HepG2 (cell line): ENCODE data around the gene GMPPB. TPM values are rescaled to one million over a fixed set of nuclear protein-coding genes. Genes with fewer than 3 reads are reported as not detected.

Source experiments
- ATAC-seq: fragments of 200-7000 bp; cut with Tn5 transposase; 3 replicates; pipeline ENCODE4 v1.9.1; 2020; ENCODE audit warnings: mild to moderate bottlenecking, moderate library complexity
- BruUV-seq: library from RNA; stranded (reverse); fragments of 400-500 nt; replicated peaks from 2 replicates; lab custom pipeline; 2021; lab: Mats Ljungman, UMichigan
- CTCF ChIA-PET: fragments of 300-600 bp; formaldehyde crosslinking; extraction: SDS; loops from one replicate; lab custom pipeline; 2021; ENCODE audit warnings: low total read pairs, inconsistent platforms, low intra/inter-chr PET ratio; lab: Yijun Ruan, JAX
- POLR2A ChIA-PET: fragments of 350-600 bp; sonication (Branson Sonifier 250); formaldehyde crosslinking; loops from one replicate; lab custom pipeline; 2020; ENCODE audit warnings: antibody characterized with exemption, inconsistent platforms; lab: Yijun Ruan, JAX
- DNase-seq: peaks from one replicate; pipeline ENCODE4 v3.0.0-alpha.2; 2015; ENCODE audit warnings: low spot score
- FAIRE-seq: peaks from 3 replicates; lab custom pipeline; 2011; peaks lifted over from hg19 to GRCh38; lab: Jason Lieb, UNC
- H2AFZ ChIP-seq: one replicate; pipeline ENCODE4 v1.6.1; 2011; ENCODE audit warnings: low read length, inconsistent platforms
- H3K27ac ChIP-seq: fragments of 300-600 bp; 3 replicates; pipeline ENCODE4 v1.8.0; 2011; ENCODE audit warnings: mixed run types, mild to moderate bottlenecking, mixed read lengths, low read length, inconsistent platforms; ENCODE audit not compliant: insufficient read depth; ENCODE audit errors: extremely low read length
- H3K27me3 ChIP-seq, 2 experiments: fragments of 200-600 bp in 1 of 2; 2 replicates in 1 of 2; 3 replicates in 1 of 2; pipeline versions ENCODE4 v1.6.0 to v1.8.0; 2011; ENCODE audit warnings: low read length in 2 of 2, mild to moderate bottlenecking in 2 of 2, moderate library complexity in 2 of 2, inconsistent platforms in 1 of 2; ENCODE audit not compliant: insufficient read depth in 2 of 2, control insufficient read depth in 1 of 2
- H3K36me3 ChIP-seq, 2 experiments: fragments of 200-600 bp in 1 of 2; replicated peaks in 1 of 2; 2 replicates in 1 of 2; 3 replicates in 1 of 2; pipeline versions ENCODE4 v1.5.1 to v1.8.0; 2011; ENCODE audit warnings: low read length in 2 of 2, inconsistent platforms in 1 of 2; ENCODE audit not compliant: insufficient read depth in 2 of 2, control insufficient read depth in 1 of 2
- H3K4me1 ChIP-seq: 2 replicates; pipeline ENCODE4 v1.5.1; 2012; ENCODE audit warnings: low read length, inconsistent platforms; ENCODE audit not compliant: insufficient read depth
- H3K4me2 ChIP-seq: 2 replicates; pipeline ENCODE4 v1.6.0; 2011; ENCODE audit warnings: low read depth, low read length, inconsistent platforms
- H3K4me3 ChIP-seq, 3 experiments: fragments of 200-600 bp in 1 of 3; sonication (generic), shearing (Covaris generic) in 1 of 3; replicated peaks in 1 of 3; 2 replicates each; pipeline ENCODE4 v1.5.1; 2011 to 2016; ENCODE audit warnings: low read length in 3 of 3, inconsistent platforms in 2 of 3, low read depth in 2 of 3, mild to moderate bottlenecking in 2 of 3, control low read depth in 1 of 3, mixed read lengths in 1 of 3; ENCODE audit not compliant: insufficient read depth in 1 of 3
- H3K79me2 ChIP-seq: one replicate; pipeline ENCODE4 v1.6.1; 2011; ENCODE audit warnings: low read length, inconsistent platforms; ENCODE audit not compliant: insufficient read depth
- H3K9ac ChIP-seq: 2 replicates; pipeline ENCODE4 v1.6.0; 2011; ENCODE audit warnings: mild to moderate bottlenecking, low read depth, low read length, inconsistent platforms; ENCODE audit not compliant: insufficient read depth
- H3K9me3 ChIP-seq: 2 replicates; pipeline ENCODE4 v1.5.1; 2012; ENCODE audit warnings: mild to moderate bottlenecking, low read length
- H4K20me1 ChIP-seq: 2 replicates; pipeline ENCODE4 v1.6.0; 2011; ENCODE audit warnings: inconsistent platforms, mild to moderate bottlenecking, low read length, moderate library complexity; ENCODE audit not compliant: insufficient read depth
- FOXO1 ChIP-seq: sonication (generic); formaldehyde crosslinking; IDR thresholded peaks from 2 replicates; pipeline ENCODE4 v1.4.0; 2020; ENCODE audit warnings: missing genetic modification reagents
- HDAC2 ChIP-seq: sonication (generic); formaldehyde crosslinking; IDR thresholded peaks from 2 replicates; pipeline ENCODE4 v1.4.0; 2020; ENCODE audit warnings: missing genetic modification reagents
- HMG20A ChIP-seq: IDR thresholded peaks from 2 replicates; pipeline ENCODE4 v1.6.1; 2016; ENCODE audit warnings: borderline replicate concordance
- MEIS1 ChIP-seq: sonication (generic); formaldehyde crosslinking; IDR thresholded peaks from 2 replicates; pipeline ENCODE4 v1.9.0; 2021; ENCODE audit warnings: mild to moderate bottlenecking, missing genetic modification reagents, moderate library complexity, borderline replicate concordance
- NCOR1 ChIP-seq: fragments of 200-600 bp; sonication (generic); IDR thresholded peaks from 2 replicates; pipeline ENCODE4 v1.7.0; 2017; ENCODE audit warnings: antibody characterized with exemption, low read length, borderline replicate concordance
- POLR2G ChIP-seq: fragments of 200-400 bp; formaldehyde crosslinking; IDR thresholded peaks from 2 replicates; pipeline ENCODE4 v1.6.1; 2018; ENCODE audit warnings: mild to moderate bottlenecking, low read depth, low read length, moderate library complexity
- RBM22 ChIP-seq: fragments of 200-400 bp; formaldehyde crosslinking; optimal IDR thresholded peaks from 2 replicates; pipeline ENCODE3; 2017; ENCODE audit warnings: mild to moderate bottlenecking, low read length, moderate library complexity
- SCMH1 ChIP-seq: sonication (generic); formaldehyde crosslinking; IDR thresholded peaks from 2 replicates; pipeline ENCODE4 v1.9.0; 2021; ENCODE audit warnings: missing genetic modification reagents, mild to moderate bottlenecking, borderline replicate concordance
- SNAI1 ChIP-seq: sonication (generic); formaldehyde crosslinking; IDR thresholded peaks from 2 replicates; pipeline ENCODE4 v1.5.0; 2020; ENCODE audit warnings: mild to moderate bottlenecking, missing genetic modification reagents, borderline replicate concordance
- TGIF2 ChIP-seq: IDR thresholded peaks from 2 replicates; pipeline ENCODE4 v1.6.1; 2016; ENCODE audit warnings: control low read depth, missing compliant biosample characterization
- ZBTB42 ChIP-seq: sonication (generic); formaldehyde crosslinking; IDR thresholded peaks from 2 replicates; pipeline ENCODE4 v1.5.0; 2020; ENCODE audit warnings: mild to moderate bottlenecking, missing genetic modification reagents
- ZMYM2 ChIP-seq: sonication (generic); formaldehyde crosslinking; IDR thresholded peaks from 2 replicates; pipeline ENCODE4 v1.8.0; 2022; ENCODE audit warnings: mild to moderate bottlenecking, missing genetic modification reagents
- ZNF101 ChIP-seq: sonication (generic); formaldehyde crosslinking; IDR thresholded peaks from 2 replicates; pipeline ENCODE4 v1.4.0; 2020; ENCODE audit warnings: mild to moderate bottlenecking, low read depth, missing genetic modification reagents, borderline replicate concordance
- ZNF547 ChIP-seq: sonication (generic); formaldehyde crosslinking; IDR thresholded peaks from 2 replicates; pipeline ENCODE4 v1.5.1; 2020; ENCODE audit warnings: mild to moderate bottlenecking, missing genetic modification reagents
- ZXDC ChIP-seq: sonication (generic); formaldehyde crosslinking; IDR thresholded peaks from 2 replicates; pipeline ENCODE4 v1.5.0; 2020; ENCODE audit warnings: mild to moderate bottlenecking, missing genetic modification reagents
- WGBS: methylation state at CpG from one replicate; pipeline ENCODE4 v1.1.6; 2017; ENCODE audit warnings: low lambda C conversion rate; 5-methylcytosine and 5-hydroxymethylcytosine counted together
- in situ Hi-C: cut with HindIII; loops from 2 replicates; pipeline ENCODE4 v1.10.0; 2017; ENCODE audit warnings: low pct_unique_long_range_greater_than_20kb; ENCODE audit not compliant: extremely low pct_ligation_motif_present
- intact Hi-C: fragments of 100-400 bp; cut with micrococcal nuclease; formaldehyde crosslinking; loops from one replicate; pipeline ENCODE4 v1.10.0; 2022; ENCODE audit not compliant: unreplicated experiment
- polyA plus RNA-seq, 8 experiments: library from polyadenylated mRNA; depleted of rRNA in 3 of 8; stranded (reverse) in 7 of 8; unstranded in 1 of 8; fragments of >200 nt; fragmentation: Illumina TruSeq in 4 of 8; extraction: Trizol in 4 of 8; gene quantifications; 2 replicates each; pipeline versions ENCODE4 v1.2.1 to v1.2.3, GENCODE V29; 2011 to 2016; ENCODE audit warnings: low read depth in 4 of 8, missing spikeins in 1 of 8, mixed read lengths in 1 of 8; ENCODE audit not compliant: insufficient read depth in 1 of 8
- total RNA-seq, 5 experiments: library from RNA; depleted of rRNA; stranded (reverse); fragments of >200 nt; fragmentation: Illumina TruSeq; extraction: Trizol; gene quantifications; 2 replicates each; pipeline ENCODE4 v1.2.3, GENCODE V29; 2016; ENCODE audit warnings: low read depth in 1 of 5
- TF ChIP-seq, protein P1 (sequence below): IDR thresholded peaks from 2 replicates; pipeline ENCODE4 v1.6.1; 2016; ENCODE audit warnings: control low read depth
- TF ChIP-seq, protein P2 (sequence below): sonication (generic); formaldehyde crosslinking; IDR thresholded peaks from 2 replicates; pipeline ENCODE4 v1.4.0; 2020; ENCODE audit warnings: mild to moderate bottlenecking, missing genetic modification reagents

GMPPB gene
- total and polyA plus RNA-seq, 2 of the 13 experiments (the other 11 are each of a cell fraction or from before 2014, with no cell fraction given), result 6.5 to 23.1 TPM

- Histone ChIP-seq H3K27ac (peak overlapping the region; percentile 87), H4K20me1 (no peaks in the 10 kb centered on the region), H3K9ac (peak overlapping the region; percentile 95), H3K9me3 (no peaks in the 10 kb centered on the region), H3K36me3 (peaks cover 19 to 40% of the 10 kb centered on the region in 2 experiments), H3K4me1 (peaks cover 21% of the 10 kb centered on the region), H3K27me3 (no peaks in the 10 kb centered on the region), H3K4me3 (peak overlapping the region; percentile 58 to 100 (median 97); a peak in 5 of 6 replicates), H3K79me2 (peaks cover 13% of the 10 kb centered on the region), H3K4me2 (peak overlapping the region; percentile 82), H2AFZ (no peak overlapping the region)
- FAIRE-seq (no peak), ATAC-seq (peak; percentile 6; the same call in 2 of the 3 replicates), DNase-seq (no peak)
- in situ Hi-C loops (no loop called here), intact Hi-C loops (loop anchor here (2.0 kb wide), 1 partner anchor 48 kb away; no protein-coding TSS in a partner anchor)
- WGBS, result 33% methylated on average over 6 of the region's 6 CpGs
- ChIA-PET CTCF (no interaction called here), POLR2A (interaction anchor here (0.8 to 1.8 kb wide), 2 partner anchors 24 to 78 kb away, joined by 3 to 4 read pairs; partner anchors contain the start of gene INKA1)
- BruUV-seq, result no TSS peak
- TF ChIP-seq HDAC2, result no peak
- no peak for TF ChIP-seq NCOR1
- TF ChIP-seq SNAI1 (CRISPR knock-in tag), result no peak
- no peak for TF ChIP-seq ZXDC
- TF ChIP-seq ZNF547 (CRISPR knock-in tag), result no peak
- 0 out of 2 replicates have a peak, but pooled peaks have one; percentile 5 for TF ChIP-seq ZBTB42 (CRISPR knock-in tag)
- TF ChIP-seq SCMH1 (CRISPR knock-in tag), result no peak
- TF ChIP-seq, protein P1, sequence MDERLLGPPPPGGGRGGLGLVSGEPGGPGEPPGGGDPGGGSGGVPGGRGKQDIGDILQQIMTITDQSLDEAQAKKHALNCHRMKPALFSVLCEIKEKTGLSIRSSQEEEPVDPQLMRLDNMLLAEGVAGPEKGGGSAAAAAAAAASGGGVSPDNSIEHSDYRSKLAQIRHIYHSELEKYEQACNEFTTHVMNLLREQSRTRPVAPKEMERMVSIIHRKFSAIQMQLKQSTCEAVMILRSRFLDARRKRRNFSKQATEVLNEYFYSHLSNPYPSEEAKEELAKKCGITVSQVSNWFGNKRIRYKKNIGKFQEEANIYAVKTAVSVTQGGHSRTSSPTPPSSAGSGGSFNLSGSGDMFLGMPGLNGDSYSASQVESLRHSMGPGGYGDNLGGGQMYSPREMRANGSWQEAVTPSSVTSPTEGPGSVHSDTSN (CRISPR knock-in tag), result no peak
- peak; percentile 43 for TF ChIP-seq RBM22
- TF ChIP-seq FOXO1 (CRISPR knock-in tag), result no peak
- peak; percentile 21 for TF ChIP-seq POLR2G
- no peak for TF ChIP-seq MEIS1 (CRISPR knock-in tag)
- no peak for TF ChIP-seq ZMYM2 (CRISPR knock-in tag)
- no peak for TF ChIP-seq TGIF2 (CRISPR knock-in tag)
- TF ChIP-seq ZNF101 (CRISPR knock-in tag), result no peak
- no peak for TF ChIP-seq HMG20A (CRISPR knock-in tag)
- TF ChIP-seq, protein P2, sequence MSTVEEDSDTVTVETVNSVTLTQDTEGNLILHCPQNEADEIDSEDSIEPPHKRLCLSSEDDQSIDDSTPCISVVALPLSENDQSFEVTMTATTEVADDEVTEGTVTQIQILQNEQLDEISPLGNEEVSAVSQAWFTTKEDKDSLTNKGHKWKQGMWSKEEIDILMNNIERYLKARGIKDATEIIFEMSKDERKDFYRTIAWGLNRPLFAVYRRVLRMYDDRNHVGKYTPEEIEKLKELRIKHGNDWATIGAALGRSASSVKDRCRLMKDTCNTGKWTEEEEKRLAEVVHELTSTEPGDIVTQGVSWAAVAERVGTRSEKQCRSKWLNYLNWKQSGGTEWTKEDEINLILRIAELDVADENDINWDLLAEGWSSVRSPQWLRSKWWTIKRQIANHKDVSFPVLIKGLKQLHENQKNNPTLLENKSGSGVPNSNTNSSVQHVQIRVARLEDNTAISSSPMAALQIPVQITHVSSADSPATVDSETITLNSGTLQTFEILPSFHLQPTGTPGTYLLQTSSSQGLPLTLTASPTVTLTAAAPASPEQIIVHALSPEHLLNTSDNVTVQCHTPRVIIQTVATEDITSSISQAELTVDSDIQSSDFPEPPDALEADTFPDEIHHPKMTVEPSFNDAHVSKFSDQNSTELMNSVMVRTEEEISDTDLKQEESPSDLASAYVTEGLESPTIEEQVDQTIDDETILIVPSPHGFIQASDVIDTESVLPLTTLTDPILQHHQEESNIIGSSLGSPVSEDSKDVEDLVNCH, result no peak
Measured at GRCh38 chr3:49724586-49724985, 835 bp upstream of the GMPPB start.
